Trophoblast cell (in vitro differentiated cells and primary cell): ENCODE measurements around the gene SERINC3.

Experiments used
- DNase-seq, 2 donors: peaks; one replicate each; pipeline ENCODE4 v3.0.0-alpha.2; 2016
- H2AFZ ChIP-seq: 2 replicates; pipeline ENCODE4 v1.6.1; 2013; ENCODE audit warnings: low read length, moderate library complexity, mild to moderate bottlenecking; ENCODE audit not compliant: insufficient read depth, poor library complexity
- H2AK5ac ChIP-seq: 2 replicates; pipeline ENCODE4 v1.6.1; 2013; ENCODE audit warnings: mild to moderate bottlenecking, low read length
- H2BK120ac ChIP-seq: 2 replicates; pipeline ENCODE4 v1.6.1; 2013; ENCODE audit warnings: low read length, mild to moderate bottlenecking, moderate library complexity; ENCODE audit not compliant: insufficient read depth, poor library complexity
- H2BK12ac ChIP-seq: 2 replicates; pipeline ENCODE4 v1.6.1; 2013; ENCODE audit warnings: mild to moderate bottlenecking, low read length, moderate library complexity
- H2BK5ac ChIP-seq: 2 replicates; pipeline ENCODE4 v1.6.1; 2013; ENCODE audit warnings: low read length, low read depth, moderate library complexity, mild to moderate bottlenecking; ENCODE audit not compliant: poor library complexity
- H3K14ac ChIP-seq: 2 replicates; pipeline ENCODE4 v1.6.1; 2013; ENCODE audit warnings: mild to moderate bottlenecking, low read length
- H3K18ac ChIP-seq: 2 replicates; pipeline ENCODE4 v1.6.1; 2013; ENCODE audit warnings: mild to moderate bottlenecking, low read length
- H3K23ac ChIP-seq: 2 replicates; pipeline ENCODE4 v1.6.1; 2013; ENCODE audit warnings: low read length
- H3K27ac ChIP-seq: 2 replicates; pipeline ENCODE4 v1.5.1; 2013; ENCODE audit warnings: low read depth, mild to moderate bottlenecking, inconsistent platforms, low read length, moderate library complexity
- H3K27me3 ChIP-seq: 2 replicates; pipeline ENCODE4 v1.6.1; 2013; ENCODE audit warnings: inconsistent platforms, mild to moderate bottlenecking, low read length, moderate library complexity; ENCODE audit not compliant: insufficient read depth
- H3K36me3 ChIP-seq, 2 experiments: 1 replicate in 1 of 2; 2 replicates in 1 of 2; pipeline ENCODE4 v1.6.1; 2013; ENCODE audit warnings: low read length in 2 of 2, mild to moderate bottlenecking in 2 of 2, moderate library complexity in 1 of 2; ENCODE audit not compliant: insufficient read depth in 2 of 2, control insufficient read depth in 1 of 2
- H3K4ac ChIP-seq: 2 replicates; pipeline ENCODE4 v1.6.1; 2013; ENCODE audit warnings: low read depth, mild to moderate bottlenecking, low read length, moderate library complexity
- H3K4me1 ChIP-seq, 2 experiments: 1 replicate in 1 of 2; 2 replicates in 1 of 2; pipeline ENCODE4 v1.6.1; 2013; ENCODE audit warnings: low read length in 2 of 2, mild to moderate bottlenecking in 2 of 2, moderate library complexity in 1 of 2; ENCODE audit not compliant: insufficient read depth in 2 of 2, control insufficient read depth in 1 of 2
- H3K4me2 ChIP-seq: 2 replicates; pipeline ENCODE4 v1.6.1; 2013; ENCODE audit warnings: inconsistent platforms, mild to moderate bottlenecking, low read length, moderate library complexity
- H3K4me3 ChIP-seq: 2 replicates; pipeline ENCODE4 v1.5.1; 2013; ENCODE audit warnings: mild to moderate bottlenecking, low read depth, low read length, inconsistent platforms
- H3K79me1 ChIP-seq: one replicate; pipeline ENCODE4 v1.6.1; 2013; ENCODE audit warnings: low read length
- H3K79me2 ChIP-seq: 2 replicates; pipeline ENCODE4 v1.6.1; 2013; ENCODE audit warnings: low read length, mild to moderate bottlenecking; ENCODE audit not compliant: control insufficient read depth, insufficient read depth, poor library complexity
- H3K9ac ChIP-seq: 2 replicates; pipeline ENCODE4 v1.6.1; 2013; ENCODE audit warnings: mild to moderate bottlenecking, low read length
- H3K9me3 ChIP-seq: 2 replicates; pipeline ENCODE4 v1.6.1; 2013; ENCODE audit warnings: low read depth, mild to moderate bottlenecking, control low read depth, inconsistent platforms, low read length; ENCODE audit not compliant: insufficient read depth
- H4K12ac ChIP-seq: 2 replicates; pipeline ENCODE4 v1.6.1; 2013; ENCODE audit warnings: low read depth, mild to moderate bottlenecking, low read length, moderate library complexity
- H4K8ac ChIP-seq: 2 replicates; pipeline ENCODE4 v1.6.1; 2013; ENCODE audit warnings: low read depth, mild to moderate bottlenecking, low read length, moderate library complexity
- H4K91ac ChIP-seq: one replicate; pipeline ENCODE4 v1.6.1; 2013; ENCODE audit warnings: low read depth, mild to moderate bottlenecking, low read length, moderate library complexity
- WGBS: extraction: QIAGEN DNeasy Blood & Tissue Kit; methylation state at CpG from one replicate; pipeline ENCODE4 v1.1.7; 2013; ENCODE audit warnings: missing lambda C conversion rate; ENCODE audit not compliant: insufficient read length, insufficient coverage; ENCODE audit errors: extremely low coverage; 5-methylcytosine and 5-hydroxymethylcytosine counted together

The SERINC3 gene

DNA sequence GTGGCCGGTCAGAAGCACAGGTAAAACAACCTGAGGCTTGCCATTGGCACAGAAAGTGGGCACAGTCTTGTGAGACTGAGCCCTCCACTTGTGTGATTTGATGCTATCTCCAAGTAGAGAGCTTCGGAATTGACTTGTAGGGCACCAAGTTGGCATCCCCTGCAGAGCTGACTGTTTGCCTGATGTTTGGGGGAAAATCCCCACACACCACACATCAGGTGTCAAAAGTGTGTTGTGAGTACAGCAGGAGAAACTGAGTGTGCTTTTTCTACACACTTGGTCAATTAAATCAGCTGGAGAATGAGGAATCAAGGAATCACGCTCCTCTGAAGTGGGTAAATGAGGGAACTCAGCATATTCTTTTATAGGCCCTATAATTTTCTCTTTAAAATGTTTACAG is 989 bp downstream of the SERINC3 start:
- H3K9me3 ChIP-seq, result no peaks in the 10 kb centered on the region
- no peak overlapping the region for H3K27ac ChIP-seq
- H2BK120ac ChIP-seq, result no peak overlapping the region
- no peaks in the 10 kb centered on the region for H3K36me3 ChIP-seq
- no peak overlapping the region for H2AFZ ChIP-seq
- peaks cover 9% of the 10 kb centered on the region for H3K79me1 ChIP-seq
- H3K79me2 ChIP-seq, result peaks cover 8% of the 10 kb centered on the region
- H3K14ac ChIP-seq, result no peak overlapping the region
- H3K23ac ChIP-seq, result no peak overlapping the region
- peaks cover 8 to 9% of the 10 kb centered on the region in 2 experiments for H3K4me1 ChIP-seq
- DNase-seq, result no peak
- peak overlapping the region; percentile 91 for H3K4me2 ChIP-seq
- H3K9ac ChIP-seq, result no peak overlapping the region
- H2BK12ac ChIP-seq, result no peak overlapping the region
- no peak overlapping the region for H2BK5ac ChIP-seq
- no peak overlapping the region for H2AK5ac ChIP-seq
- peak overlapping the region; percentile 31 for H3K4ac ChIP-seq
- H3K27me3 ChIP-seq, result no peaks in the 10 kb centered on the region
- H4K8ac ChIP-seq, result no peak overlapping the region
- no CpG with 5 or more reads among the region's 3 CpGs for WGBS
- no peak overlapping the region for H3K4me3 ChIP-seq
- H4K91ac ChIP-seq, result no peak overlapping the region
- no peak overlapping the region for H4K12ac ChIP-seq
- no peak overlapping the region for H3K18ac ChIP-seq

DNA sequence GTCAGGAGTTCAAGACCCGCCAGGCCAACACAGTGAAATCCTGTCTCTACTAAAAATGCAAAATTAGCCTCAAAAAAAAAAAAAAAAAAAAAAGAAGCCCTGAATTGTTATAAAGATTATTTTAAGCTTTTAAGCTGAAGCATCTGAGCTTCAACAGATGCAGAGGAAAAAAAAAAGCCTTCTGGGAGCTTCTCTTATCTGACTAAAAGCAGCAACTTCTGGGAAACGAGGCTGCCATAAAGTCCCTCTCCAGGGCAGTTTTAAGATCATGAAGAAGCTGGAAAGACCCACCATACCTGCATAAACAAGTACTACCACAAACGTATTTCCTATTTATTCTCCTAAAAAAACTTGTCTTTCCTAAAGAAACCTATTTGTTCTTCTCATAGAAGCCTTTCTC is 3.6 kb downstream of the SERINC3 start:
- H3K9ac ChIP-seq, result no peak overlapping the region
- no peak for DNase-seq
- no peak overlapping the region for H2BK120ac ChIP-seq
- H4K8ac ChIP-seq, result no peak overlapping the region
- no peak overlapping the region for H3K14ac ChIP-seq
- peaks cover 2 to 3% of the 10 kb centered on the region in 2 experiments for H3K4me1 ChIP-seq
- H2BK5ac ChIP-seq, result no peak overlapping the region
- H3K4me2 ChIP-seq, result no peak overlapping the region
- peaks cover 4% of the 10 kb centered on the region for H3K79me1 ChIP-seq
- no CpG with 5 or more reads among the region's 3 CpGs for WGBS
- no peak overlapping the region for H3K27ac ChIP-seq
- H2BK12ac ChIP-seq, result no peak overlapping the region
- peaks cover 8% of the 10 kb centered on the region for H3K79me2 ChIP-seq
- peaks cover 0 to under 1% of the 10 kb centered on the region in 2 experiments for H3K36me3 ChIP-seq
- no peak overlapping the region for H3K18ac ChIP-seq
- H3K4ac ChIP-seq, result peak overlapping the region; percentile 48
- no peak overlapping the region for H3K23ac ChIP-seq
- no peak overlapping the region for H4K91ac ChIP-seq
- no peaks in the 10 kb centered on the region for H3K27me3 ChIP-seq
- no peak overlapping the region for H2AFZ ChIP-seq
- no peak overlapping the region for H4K12ac ChIP-seq
- no peak overlapping the region for H2AK5ac ChIP-seq
- H3K4me3 ChIP-seq, result no peak overlapping the region
- no peaks in the 10 kb centered on the region for H3K9me3 ChIP-seq

DNA sequence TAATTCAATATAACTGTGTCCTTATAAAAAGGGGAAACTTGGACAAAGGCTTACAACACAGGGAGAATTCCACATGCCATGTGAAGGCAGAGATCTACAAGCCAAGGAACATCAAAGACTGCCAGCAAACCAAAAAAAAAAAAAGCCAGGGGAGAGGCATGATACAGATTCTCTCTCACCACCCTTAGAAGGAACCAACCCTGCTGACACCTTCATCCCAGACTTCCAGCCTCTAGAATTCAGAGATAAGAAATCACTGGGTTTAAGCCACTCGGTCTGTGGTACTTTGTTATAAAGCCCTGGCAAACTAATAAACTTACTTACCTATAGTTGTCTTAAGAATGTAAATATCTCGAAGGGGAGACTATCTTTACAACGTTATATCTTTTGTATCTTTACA is 4.4 kb downstream of the SERINC3 start:
- no peak overlapping the region for H3K27ac ChIP-seq
- peak overlapping the region; percentile 33 for H3K4ac ChIP-seq
- H3K27me3 ChIP-seq, result no peaks in the 10 kb centered on the region
- no peak overlapping the region for H3K23ac ChIP-seq
- H4K8ac ChIP-seq, result no peak overlapping the region
- H4K12ac ChIP-seq, result no peak overlapping the region
- no peak overlapping the region for H4K91ac ChIP-seq
- no peak overlapping the region for H2BK5ac ChIP-seq
- no peak overlapping the region for H3K14ac ChIP-seq
- H3K79me1 ChIP-seq, result peaks cover 4% of the 10 kb centered on the region
- no peaks in the 10 kb centered on the region for H3K9me3 ChIP-seq
- H3K4me1 ChIP-seq, result peaks cover 2 to 3% of the 10 kb centered on the region in 2 experiments
- H2AK5ac ChIP-seq, result no peak overlapping the region
- H3K18ac ChIP-seq, result no peak overlapping the region
- H2BK12ac ChIP-seq, result no peak overlapping the region
- H3K4me2 ChIP-seq, result no peak overlapping the region
- H3K36me3 ChIP-seq, result peaks cover 0 to 4% of the 10 kb centered on the region in 2 experiments
- H2BK120ac ChIP-seq, result no peak overlapping the region
- peaks cover 8% of the 10 kb centered on the region for H3K79me2 ChIP-seq
- WGBS, result no CpG with 5 or more reads among the region's 3 CpGs
- no peak overlapping the region for H3K4me3 ChIP-seq
- DNase-seq, result no peak
- H2AFZ ChIP-seq, result no peak overlapping the region
- H3K9ac ChIP-seq, result no peak overlapping the region

DNA sequence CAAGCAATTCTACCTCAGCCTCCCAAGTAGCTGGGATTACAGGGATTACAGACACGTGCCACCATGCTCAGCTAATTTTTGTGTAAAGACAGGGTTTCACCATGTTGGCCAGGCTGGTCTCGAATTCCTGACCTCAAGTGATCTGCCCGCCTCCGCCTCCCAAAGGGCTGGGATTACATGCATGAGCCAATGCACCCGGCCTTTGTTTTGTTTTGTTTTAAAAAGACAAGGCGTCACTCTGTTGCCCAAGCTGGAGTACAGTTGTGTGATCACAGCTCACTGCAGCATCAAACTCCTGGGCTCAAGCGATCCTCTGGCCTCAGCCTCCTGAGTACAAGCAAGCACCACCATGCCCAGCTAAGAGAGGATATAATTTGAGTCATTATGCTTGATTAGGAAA is 5.4 kb downstream of the SERINC3 start:
- peaks cover 5% of the 10 kb centered on the region for H3K79me2 ChIP-seq
- DNase-seq, result no peak
- no peak overlapping the region for H3K9ac ChIP-seq
- H3K23ac ChIP-seq, result no peak overlapping the region
- H3K36me3 ChIP-seq, result peaks cover 4 to 7% of the 10 kb centered on the region in 2 experiments
- H2AK5ac ChIP-seq, result no peak overlapping the region
- H3K14ac ChIP-seq, result no peak overlapping the region
- H3K4me1 ChIP-seq, result peaks cover 2 to 3% of the 10 kb centered on the region in 2 experiments
- no peak overlapping the region for H2BK120ac ChIP-seq
- no peak overlapping the region for H2AFZ ChIP-seq
- H3K4me2 ChIP-seq, result no peak overlapping the region
- H3K9me3 ChIP-seq, result no peaks in the 10 kb centered on the region
- no peak overlapping the region for H4K91ac ChIP-seq
- no peak overlapping the region for H3K4me3 ChIP-seq
- H3K79me1 ChIP-seq, result no peaks in the 10 kb centered on the region
- no peak overlapping the region for H4K12ac ChIP-seq
- no peak overlapping the region for H3K18ac ChIP-seq
- no peak overlapping the region for H2BK12ac ChIP-seq
- no peak overlapping the region for H3K27ac ChIP-seq
- H2BK5ac ChIP-seq, result no peak overlapping the region
- no peak overlapping the region for H4K8ac ChIP-seq
- no peak overlapping the region for H3K4ac ChIP-seq
- no CpG with 5 or more reads among the region's 7 CpGs for WGBS
- H3K27me3 ChIP-seq, result no peaks in the 10 kb centered on the region
